H1 (cell line): Measurements from ENCODE around the gene BCKDHA.

ENCODE experiments used
- BRCA1 ChIP-seq: IDR thresholded peaks from 2 replicates; pipeline ENCODE4 v1.6.1; 2012; ENCODE audit warnings: low read depth, low read length, improper control_type of control experiment
- CEBPB ChIP-seq: IDR thresholded peaks from 2 replicates; pipeline ENCODE4 v1.6.1; 2012; ENCODE audit warnings: low read depth, low read length
- CTCF ChIP-seq, 3 experiments: IDR thresholded peaks; 1 replicate in 2 of 3; 2 replicates in 1 of 3; pipeline versions ENCODE4 v1.5.1 to v1.6.1; 2011; ENCODE audit warnings: low read length in 3 of 3, mild to moderate bottlenecking in 3 of 3, inconsistent platforms in 2 of 3, low read depth in 1 of 3, moderate library complexity in 1 of 3; ENCODE audit not compliant: insufficient read depth in 1 of 3; ENCODE audit errors: control extremely low read depth in 1 of 3
- POLR2A ChIP-seq, 2 experiments: IDR thresholded peaks; 1 replicate in 1 of 2; 2 replicates in 1 of 2; pipeline ENCODE4 v1.6.1; 2011; ENCODE audit warnings: low read depth in 2 of 2, low read length in 2 of 2, mild to moderate bottlenecking in 2 of 2; ENCODE audit errors: control extremely low read depth in 1 of 2
- POLR2AphosphoS5 ChIP-seq: IDR thresholded peaks from 2 replicates; pipeline ENCODE4 v1.6.1; 2011; ENCODE audit warnings: low read depth, low read length
- RAD21 ChIP-seq, 2 experiments: IDR thresholded peaks in 1 of 2; conservative IDR thresholded peaks in 1 of 2; 2 replicates each; pipeline ENCODE4 v1.6.1; 2011; ENCODE audit warnings: low read depth in 2 of 2, low read length in 2 of 2, improper control_type of control experiment in 1 of 2, inconsistent platforms in 1 of 2, mild to moderate bottlenecking in 1 of 2, moderate library complexity in 1 of 2
- RFX5 ChIP-seq: IDR thresholded peaks from 2 replicates; pipeline ENCODE4 v1.6.1; 2011; ENCODE audit warnings: low read depth, low read length, improper control_type of control experiment, borderline replicate concordance

- TF ChIP-seq RAD21 (IDR thresholded peaks at IDR 0.05 in 1 of 2, conservative IDR thresholded peaks at IDR 0.05 in 1 of 2; ENCODE audit: low read depth in 2 of 2, low read length in 2 of 2): no peak
- no peak for TF ChIP-seq CTCF (IDR thresholded peaks at IDR 0.05; ENCODE audit: control extremely low read depth in 1 of 3, insufficient read depth in 1 of 3, low read depth in 1 of 3, low read length in 3 of 3)
- TF ChIP-seq POLR2AphosphoS5: no peak
- TF ChIP-seq CEBPB: no peak
- TF ChIP-seq BRCA1: no peak
- TF ChIP-seq POLR2A (IDR thresholded peaks at IDR 0.05; ENCODE audit: control extremely low read depth in 1 of 2, low read depth in 2 of 2, low read length in 2 of 2): no peak
- no peak for TF ChIP-seq RFX5
These were observed 46.0 kb upstream of the BCKDHA start for GRCh38 chr19:41351339-41352245.
